ENCODE data around the gene SYT12. TPM values are rescaled to one million over a fixed set of nuclear protein-coding genes. Genes with fewer than 3 reads are reported as not detected.

SYT12 gene
- total and polyA plus RNA-seq, 3 experiments from 2014 or later, result not detected

DNA sequence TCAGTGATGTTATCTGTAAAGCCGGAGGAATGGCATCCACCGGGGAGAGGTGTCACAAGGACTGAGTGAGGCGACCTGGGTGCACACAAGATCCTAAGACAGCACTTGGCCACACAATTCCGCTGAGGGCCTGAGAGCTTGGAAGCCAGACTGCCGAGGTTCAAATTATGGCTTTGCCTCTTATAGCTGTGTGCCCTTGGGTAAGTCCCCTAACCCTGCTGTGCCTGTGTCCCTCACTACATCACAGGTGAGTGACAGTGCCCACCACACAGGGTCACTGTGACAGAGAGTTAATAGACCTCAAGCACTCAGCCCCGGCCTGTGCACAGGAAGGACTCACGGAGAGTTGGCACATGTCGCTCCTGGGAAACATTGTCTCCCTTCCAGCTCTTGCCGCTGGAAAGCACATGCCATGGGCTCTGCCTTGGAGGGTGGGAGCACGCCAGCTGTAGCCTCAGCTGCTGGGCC is 34.3 kb downstream of the SYT12 start:
- H3K27me3 ChIP-seq (ENCODE audit: insufficient read depth, low read length, poor library complexity, severe bottlenecking), result no peaks in the 10 kb centered on the region
- no peak overlapping the region for H3K27ac ChIP-seq (ENCODE audit: low read depth, low read length)
- H3K9me3 ChIP-seq (ENCODE audit: low read length), result no peaks in the 10 kb centered on the region
- no peak overlapping the region for H3K27ac Mint-ChIP-seq
- H3K4me3 Mint-ChIP-seq, result peak overlapping the region in 6 of 7 donors; percentile 18 to 63 (median 54)
- no peaks in the 10 kb centered on the region for H3K36me3 Mint-ChIP-seq
- peaks cover 5 to 8% of the 10 kb centered on the region in 2 donors for H3K27me3 Mint-ChIP-seq
- ChIA-PET CTCF (no interaction called here), POLR2A (interaction anchor here (0.6 kb wide), 1 partner anchor 539 kb away, joined by 3 read pairs; no protein-coding TSS in a partner anchor)
- no peak overlapping the region for H3K4me3 ChIP-seq (ENCODE audit: low read length)
- no peak for DNase-seq
- no peaks in the 10 kb centered on the region for H3K36me3 ChIP-seq (ENCODE audit: insufficient read depth, low read length)
- H3K4me1 Mint-ChIP-seq, result peaks cover 7 to 12% (median 9%) of the 10 kb centered on the region in 3 donors
- no peaks in the 10 kb centered on the region for H3K9me3 Mint-ChIP-seq
- peaks cover 4% of the 10 kb centered on the region for H3K4me1 ChIP-seq (ENCODE audit: insufficient read depth, low read length)

DNA sequence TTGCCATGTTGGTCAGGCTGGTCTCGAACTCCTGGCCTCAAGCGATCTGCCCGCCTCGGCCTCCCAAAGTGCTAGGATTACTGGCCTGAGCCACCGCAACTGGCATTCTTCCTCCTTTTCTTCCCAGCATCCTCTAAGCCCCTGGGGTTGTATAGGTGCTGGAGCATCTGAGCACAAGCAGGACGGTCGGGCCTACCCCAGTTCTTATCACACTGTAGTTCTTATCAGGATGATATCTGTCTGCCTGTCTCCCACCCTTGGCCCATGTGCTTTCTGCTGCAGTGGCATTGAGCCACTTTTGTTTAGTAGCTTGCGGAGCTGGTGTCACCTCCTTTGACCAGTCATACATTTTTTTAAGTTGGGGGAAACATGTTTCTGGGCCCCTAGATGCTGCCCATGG is 35.6 kb downstream of the SYT12 start:
- POLR2A ChIA-PET, result no interaction called here
- Mint-ChIP-seq H3K27ac (no peak overlapping the region), H3K36me3 (no peaks in the 10 kb centered on the region), H3K27me3 (peaks cover 3 to 5% of the 10 kb centered on the region in 2 donors), H3K4me1 (peaks cover 7 to 12% (median 9%) of the 10 kb centered on the region in 3 donors), H3K9me3 (no peaks in the 10 kb centered on the region), H3K4me3 (peak overlapping the region in 2 of 7 donors; percentile 2 to 30)
- no peak for DNase-seq
- no peaks in the 10 kb centered on the region for H3K36me3 ChIP-seq (ENCODE audit: insufficient read depth, low read length)
- H3K4me3 ChIP-seq (ENCODE audit: low read length), result no peak overlapping the region
- H3K27me3 ChIP-seq (ENCODE audit: insufficient read depth, low read length, poor library complexity, severe bottlenecking), result no peaks in the 10 kb centered on the region
- no peaks in the 10 kb centered on the region for H3K9me3 ChIP-seq (ENCODE audit: low read length)
- peaks cover 4% of the 10 kb centered on the region for H3K4me1 ChIP-seq (ENCODE audit: insufficient read depth, low read length)
- no peak overlapping the region for H3K27ac ChIP-seq (ENCODE audit: low read depth, low read length)
- CTCF ChIA-PET, result interaction anchor here (1.6 kb wide), 1 partner anchor 15 kb away, joined by 4 read pairs; no protein-coding TSS in a partner anchor

GRCh38 chr11:67059671-67060070 is 36.7 kb downstream of the SYT12 start:
- H3K27ac Mint-ChIP-seq, result no peak overlapping the region
- no peaks in the 10 kb centered on the region for H3K36me3 Mint-ChIP-seq
- H3K9me3 Mint-ChIP-seq, result no peaks in the 10 kb centered on the region
- no peak overlapping the region for H3K4me3 Mint-ChIP-seq
- Histone ChIP-seq H3K27me3 (ENCODE audit: insufficient read depth, low read length, poor library complexity, severe bottlenecking) (no peaks in the 10 kb centered on the region), H3K4me1 (ENCODE audit: insufficient read depth, low read length) (peaks cover 4% of the 10 kb centered on the region), H3K36me3 (ENCODE audit: insufficient read depth, low read length) (no peaks in the 10 kb centered on the region), H3K27ac (ENCODE audit: low read depth, low read length) (no peak overlapping the region), H3K4me3 (ENCODE audit: low read length) (no peak overlapping the region), H3K9me3 (ENCODE audit: low read length) (no peaks in the 10 kb centered on the region)
- CTCF ChIA-PET, result no interaction called here
- H3K4me1 Mint-ChIP-seq, result peaks cover 5 to 12% (median 9%) of the 10 kb centered on the region in 3 donors
- H3K27me3 Mint-ChIP-seq, result peaks cover 3 to 5% of the 10 kb centered on the region in 2 donors
- no peak for DNase-seq
- POLR2A ChIA-PET, result no interaction called here

- peaks cover 3 to 5% of the 10 kb centered on the region in 2 donors for H3K27me3 Mint-ChIP-seq
- peaks cover 5 to 12% (median 9%) of the 10 kb centered on the region in 3 donors for H3K4me1 Mint-ChIP-seq
- CTCF ChIA-PET, result no interaction called here
- POLR2A ChIA-PET, result no interaction called here
- no peak overlapping the region for H3K4me3 Mint-ChIP-seq
- Histone ChIP-seq H3K27ac (ENCODE audit: low read depth, low read length) (no peak overlapping the region), H3K9me3 (ENCODE audit: low read length) (no peaks in the 10 kb centered on the region), H3K27me3 (ENCODE audit: insufficient read depth, low read length, poor library complexity, severe bottlenecking) (no peaks in the 10 kb centered on the region), H3K4me3 (ENCODE audit: low read length) (no peak overlapping the region), H3K36me3 (ENCODE audit: insufficient read depth, low read length) (no peaks in the 10 kb centered on the region), H3K4me1 (ENCODE audit: insufficient read depth, low read length) (peaks cover 4% of the 10 kb centered on the region)
- no peaks in the 10 kb centered on the region for H3K9me3 Mint-ChIP-seq
- no peak overlapping the region for H3K27ac Mint-ChIP-seq
- DNase-seq, result no peak
- H3K36me3 Mint-ChIP-seq, result no peaks in the 10 kb centered on the region
These were observed 37.2 kb downstream of the SYT12 start for GRCh38 chr11:67060111-67060522.

DNA sequence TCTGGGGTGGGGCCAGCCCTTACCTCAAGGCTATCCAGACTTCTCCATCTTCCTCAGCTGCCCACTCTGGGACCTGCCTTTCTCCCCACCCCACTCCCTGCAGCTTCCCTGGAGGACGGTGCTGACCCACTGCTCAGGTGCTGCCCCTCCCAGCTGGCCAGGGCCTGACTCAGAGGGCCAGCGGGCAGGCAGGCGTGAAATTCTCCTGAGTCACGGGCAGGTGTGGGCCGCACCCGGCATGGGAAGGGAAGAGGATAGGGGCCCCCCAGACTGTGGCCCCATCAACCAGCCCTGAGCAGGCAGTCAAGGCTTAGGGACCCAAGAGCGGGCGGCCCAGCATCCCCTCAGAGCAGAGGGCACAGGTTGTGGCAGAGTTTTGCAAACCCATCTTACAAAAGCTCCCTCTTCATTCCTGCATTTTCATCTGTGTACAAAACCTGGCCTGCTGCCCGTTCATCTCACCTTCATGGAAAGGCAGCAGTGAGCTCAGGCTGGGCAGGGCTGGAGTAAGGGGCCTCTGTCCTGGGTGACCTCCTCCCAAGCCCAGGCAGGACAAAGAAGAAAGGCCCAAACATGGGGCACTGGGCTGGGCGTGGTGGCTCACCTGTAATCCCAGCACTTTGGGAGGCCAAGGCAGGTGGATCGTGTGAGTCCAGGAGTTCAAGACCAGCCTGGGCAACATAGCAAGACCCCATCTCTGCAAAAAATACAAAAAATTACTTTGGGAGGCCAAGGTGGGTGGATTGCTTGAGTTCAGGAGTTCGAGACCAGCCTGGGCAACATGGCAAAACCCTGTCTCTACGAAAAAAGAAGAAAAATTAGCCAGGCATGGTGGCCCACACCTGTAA is 39.8 kb downstream of the SYT12 start:
- DNase-seq, result no peak
- Mint-ChIP-seq H3K27me3 (no peaks in the 10 kb centered on the region), H3K9me3 (no peaks in the 10 kb centered on the region), H3K27ac (peak overlapping the region in 1 of 8 donors; percentile 47), H3K4me1 (no peaks in the 10 kb centered on the region), H3K4me3 (no peak overlapping the region), H3K36me3 (no peaks in the 10 kb centered on the region)
- POLR2A ChIA-PET, result no interaction called here
- CTCF ChIA-PET, result no interaction called here
- Histone ChIP-seq H3K27me3 (ENCODE audit: insufficient read depth, low read length, poor library complexity, severe bottlenecking) (no peaks in the 10 kb centered on the region), H3K4me1 (ENCODE audit: insufficient read depth, low read length) (no peaks in the 10 kb centered on the region), H3K27ac (ENCODE audit: low read depth, low read length) (no peak overlapping the region), H3K9me3 (ENCODE audit: low read length) (no peaks in the 10 kb centered on the region), H3K4me3 (ENCODE audit: low read length) (no peak overlapping the region), H3K36me3 (ENCODE audit: insufficient read depth, low read length) (no peaks in the 10 kb centered on the region)

DNA sequence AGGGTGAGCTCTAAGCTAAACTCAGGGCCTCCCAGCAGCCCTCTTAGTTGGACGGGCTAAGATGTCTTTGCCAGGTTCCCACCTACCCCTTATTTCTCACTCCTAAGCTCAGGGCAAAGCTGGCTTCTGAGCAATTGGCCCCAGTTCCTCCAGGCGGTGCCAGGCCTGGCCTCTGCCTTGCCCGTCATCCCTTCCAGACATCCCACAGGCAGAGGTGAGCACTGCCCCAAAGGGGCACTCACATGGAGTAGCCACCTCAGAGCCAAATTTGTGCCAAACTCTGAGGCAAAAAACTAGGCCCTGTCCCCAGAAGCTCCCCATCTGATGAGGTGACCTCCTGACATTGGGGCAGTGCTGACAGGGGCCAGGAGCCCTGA is 43.4 kb downstream of the SYT12 start:
- Histone ChIP-seq H3K27me3 (ENCODE audit: insufficient read depth, low read length, poor library complexity, severe bottlenecking) (no peaks in the 10 kb centered on the region), H3K27ac (ENCODE audit: low read depth, low read length) (no peak overlapping the region), H3K9me3 (ENCODE audit: low read length) (no peaks in the 10 kb centered on the region), H3K4me1 (ENCODE audit: insufficient read depth, low read length) (no peaks in the 10 kb centered on the region), H3K36me3 (ENCODE audit: insufficient read depth, low read length) (no peaks in the 10 kb centered on the region), H3K4me3 (ENCODE audit: low read length) (no peak overlapping the region)
- H3K27ac Mint-ChIP-seq, result peak overlapping the region in 2 of 8 donors; percentile 58 to 95
- DNase-seq, result no peak
- peaks cover 0 to 3% of the 10 kb centered on the region in 2 donors for H3K27me3 Mint-ChIP-seq
- POLR2A ChIA-PET, result no interaction called here
- CTCF ChIA-PET, result no interaction called here
- no peaks in the 10 kb centered on the region for H3K36me3 Mint-ChIP-seq
- H3K4me1 Mint-ChIP-seq, result no peaks in the 10 kb centered on the region
- no peak overlapping the region for H3K4me3 Mint-ChIP-seq
- H3K9me3 Mint-ChIP-seq, result no peaks in the 10 kb centered on the region

DNA sequence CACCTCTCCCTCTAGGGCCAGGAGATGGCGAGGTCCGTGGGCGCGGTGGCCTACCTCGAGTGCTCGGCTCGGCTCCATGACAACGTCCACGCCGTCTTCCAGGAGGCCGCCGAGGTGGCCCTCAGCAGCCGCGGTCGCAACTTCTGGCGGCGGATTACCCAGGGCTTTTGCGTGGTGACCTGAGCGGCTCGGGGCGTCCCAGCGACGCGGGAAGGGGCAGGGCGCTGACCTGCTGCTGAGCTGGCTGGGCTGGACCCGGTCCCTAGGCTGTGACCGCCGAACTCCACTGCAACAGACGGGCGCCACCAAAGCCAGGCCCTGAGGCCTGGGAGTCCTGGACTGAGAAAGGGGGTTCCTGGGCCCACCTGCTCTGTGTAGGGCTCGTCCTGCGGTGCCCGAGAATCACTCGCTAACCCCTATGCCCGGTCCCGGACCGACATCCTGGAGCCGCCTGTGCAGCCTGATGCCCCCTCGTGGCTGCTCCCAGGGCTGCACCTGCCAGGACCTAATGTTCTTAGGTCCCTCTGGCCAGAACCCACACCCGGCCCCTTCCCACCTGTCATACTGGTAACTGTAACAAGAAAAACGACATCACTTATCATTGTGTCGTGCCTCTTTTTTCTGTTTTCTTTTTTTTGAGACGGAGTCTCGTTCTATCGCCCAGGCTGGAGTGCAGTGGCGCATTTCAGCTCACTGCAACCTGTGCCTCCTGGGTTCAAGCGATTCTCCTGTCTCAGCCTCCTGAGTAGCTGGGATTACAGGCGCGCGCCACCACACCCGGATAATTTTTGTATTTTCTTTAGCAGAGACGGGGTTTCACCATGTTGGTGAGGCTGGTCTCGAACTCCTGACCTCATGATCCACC is 48.7 kb downstream of the SYT12 start:
- Histone ChIP-seq H3K4me1 (ENCODE audit: insufficient read depth, low read length) (no peaks in the 10 kb centered on the region), H3K4me3 (ENCODE audit: low read length) (no peak overlapping the region), H3K27ac (ENCODE audit: low read depth, low read length) (no peak overlapping the region), H3K27me3 (ENCODE audit: insufficient read depth, low read length, poor library complexity, severe bottlenecking) (no peaks in the 10 kb centered on the region), H3K36me3 (ENCODE audit: insufficient read depth, low read length) (no peaks in the 10 kb centered on the region), H3K9me3 (ENCODE audit: low read length) (no peaks in the 10 kb centered on the region)
- ChIA-PET POLR2A (interaction anchor here (0.6 kb wide), 1 partner anchor 318 kb away, joined by 3 read pairs; no protein-coding TSS in a partner anchor), CTCF (interaction anchor here (1.4 kb wide), 2 partner anchors 34 to 103 kb away, joined by 3 read pairs; no protein-coding TSS in a partner anchor)
- Mint-ChIP-seq H3K27me3 (peaks cover 0 to 5% of the 10 kb centered on the region in 2 donors), H3K27ac (no peak overlapping the region), H3K4me1 (peaks cover 0 to 4% (median 2%) of the 10 kb centered on the region in 3 donors), H3K9me3 (no peaks in the 10 kb centered on the region), H3K36me3 (no peaks in the 10 kb centered on the region), H3K4me3 (peak overlapping the region in 6 of 7 donors; percentile 27 to 68 (median 56))
- DNase-seq, result peak; percentile 52 to 76 (median 58)

All from CD8-positive, alpha-beta memory T cell (primary cell).